WERI-Rb-1 (cell line): ENCODE measurements around the gene OPHN1.
A peak's percentile ranks its signal among the peaks of the same experiment; 100 is the strongest.

ENCODE experiments used
- DNase-seq: peaks from one replicate; pipeline ENCODE4 v3.0.0-alpha.2; 2020
- H3K27ac ChIP-seq: fragments of 250-450 bp; sonication (Bioruptor Pico); 2 replicates; pipeline ENCODE4 v1.5.1; 2020; ENCODE audit warnings: mild to moderate bottlenecking, moderate library complexity
- H3K27me3 ChIP-seq: fragments of 250-450 bp; sonication (Bioruptor Pico); 2 replicates; pipeline ENCODE4 v1.5.1; 2021; ENCODE audit warnings: mild to moderate bottlenecking, low read depth, moderate library complexity; ENCODE audit not compliant: insufficient read depth, severe bottlenecking
- H3K36me3 ChIP-seq: fragments of 250-450 bp; sonication (Bioruptor Pico); 2 replicates; pipeline ENCODE4 v1.5.1; 2020; ENCODE audit warnings: mild to moderate bottlenecking, moderate library complexity
- H3K4me3 ChIP-seq: 2 replicates; pipeline ENCODE4 v1.5.1; 2011; ENCODE audit warnings: low read depth, mild to moderate bottlenecking, control low read depth, low read length
- H3K9me3 ChIP-seq: fragments of 250-450 bp; sonication (Bioruptor Pico); 2 replicates; pipeline ENCODE4 v1.5.1; 2021; ENCODE audit warnings: mild to moderate bottlenecking, moderate library complexity; ENCODE audit not compliant: severe bottlenecking
- TF ChIP-seq, protein P1 (sequence below): IDR thresholded peaks from 2 replicates; pipeline ENCODE4 v1.5.1; 2011; ENCODE audit warnings: low read depth, mild to moderate bottlenecking, control low read depth, inconsistent platforms, low read length

Gene OPHN1

DNA sequence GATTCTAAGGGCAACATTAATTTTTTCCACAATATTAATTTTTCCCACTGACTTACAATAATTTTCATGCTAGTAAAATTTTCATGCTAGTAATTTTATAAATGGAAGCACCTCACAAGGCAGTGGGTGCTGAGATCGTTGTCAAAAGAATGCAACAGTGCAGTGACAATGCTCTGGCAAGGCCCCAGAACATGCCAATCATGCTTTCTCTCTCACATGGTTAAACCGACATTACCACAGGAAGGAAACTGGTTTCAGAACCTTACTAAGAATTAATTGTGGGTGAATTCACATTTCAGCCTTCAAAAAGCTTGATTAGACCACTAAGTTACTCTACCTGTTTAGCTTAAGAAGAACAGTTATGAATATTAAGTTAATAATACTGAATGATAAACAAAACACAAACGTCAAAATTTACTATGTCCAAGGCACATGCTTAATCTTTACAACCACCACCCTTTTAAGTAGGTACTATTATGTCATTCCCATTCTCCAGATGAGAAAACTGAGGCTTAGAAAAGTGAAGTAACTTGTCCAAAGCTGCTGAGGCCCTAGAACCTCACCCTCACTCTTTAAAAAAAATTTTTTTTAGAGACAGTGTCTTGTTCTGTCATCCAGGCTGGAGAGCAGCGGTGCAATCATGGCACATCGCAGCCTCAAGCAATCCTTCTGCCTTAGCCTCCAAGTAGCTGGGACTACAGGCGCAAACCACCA is 10.0 kb upstream of the OPHN1 start:
- no peaks in the 10 kb centered on the region for H3K9me3 ChIP-seq
- H3K4me3 ChIP-seq = no peak overlapping the region
- no peaks in the 10 kb centered on the region for H3K36me3 ChIP-seq
- peaks cover 2% of the 10 kb centered on the region for H3K27me3 ChIP-seq
- TF ChIP-seq, protein P1, sequence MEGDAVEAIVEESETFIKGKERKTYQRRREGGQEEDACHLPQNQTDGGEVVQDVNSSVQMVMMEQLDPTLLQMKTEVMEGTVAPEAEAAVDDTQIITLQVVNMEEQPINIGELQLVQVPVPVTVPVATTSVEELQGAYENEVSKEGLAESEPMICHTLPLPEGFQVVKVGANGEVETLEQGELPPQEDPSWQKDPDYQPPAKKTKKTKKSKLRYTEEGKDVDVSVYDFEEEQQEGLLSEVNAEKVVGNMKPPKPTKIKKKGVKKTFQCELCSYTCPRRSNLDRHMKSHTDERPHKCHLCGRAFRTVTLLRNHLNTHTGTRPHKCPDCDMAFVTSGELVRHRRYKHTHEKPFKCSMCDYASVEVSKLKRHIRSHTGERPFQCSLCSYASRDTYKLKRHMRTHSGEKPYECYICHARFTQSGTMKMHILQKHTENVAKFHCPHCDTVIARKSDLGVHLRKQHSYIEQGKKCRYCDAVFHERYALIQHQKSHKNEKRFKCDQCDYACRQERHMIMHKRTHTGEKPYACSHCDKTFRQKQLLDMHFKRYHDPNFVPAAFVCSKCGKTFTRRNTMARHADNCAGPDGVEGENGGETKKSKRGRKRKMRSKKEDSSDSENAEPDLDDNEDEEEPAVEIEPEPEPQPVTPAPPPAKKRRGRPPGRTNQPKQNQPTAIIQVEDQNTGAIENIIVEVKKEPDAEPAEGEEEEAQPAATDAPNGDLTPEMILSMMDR = no peak
- DNase-seq = no peak
- no peak overlapping the region for H3K27ac ChIP-seq

DNA sequence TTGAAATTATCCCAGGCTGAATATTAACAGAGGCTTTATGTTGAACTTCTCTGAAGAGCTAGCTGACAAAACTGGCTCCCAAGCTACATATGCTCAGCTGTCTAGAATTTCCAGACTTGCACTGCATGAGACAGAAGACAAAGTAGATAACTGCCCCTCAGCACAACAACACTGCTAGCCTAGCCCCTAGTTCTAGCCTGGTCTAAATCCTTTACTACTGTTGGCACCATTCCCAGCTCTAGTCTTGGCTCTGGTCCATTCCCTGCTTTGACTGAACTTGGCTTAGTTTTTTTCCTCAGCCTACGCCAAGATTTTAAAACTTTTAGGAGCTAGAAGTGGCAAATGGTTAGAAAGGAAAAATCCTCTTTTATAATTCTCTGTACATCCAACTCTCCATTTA is 7.6 kb upstream of the OPHN1 start:
- TF ChIP-seq, protein P1 = no peak
- no peak for DNase-seq
- Histone ChIP-seq H3K4me3 (no peak overlapping the region), H3K36me3 (no peaks in the 10 kb centered on the region), H3K27ac (no peak overlapping the region), H3K27me3 (peaks cover 3% of the 10 kb centered on the region), H3K9me3 (no peaks in the 10 kb centered on the region)

DNA sequence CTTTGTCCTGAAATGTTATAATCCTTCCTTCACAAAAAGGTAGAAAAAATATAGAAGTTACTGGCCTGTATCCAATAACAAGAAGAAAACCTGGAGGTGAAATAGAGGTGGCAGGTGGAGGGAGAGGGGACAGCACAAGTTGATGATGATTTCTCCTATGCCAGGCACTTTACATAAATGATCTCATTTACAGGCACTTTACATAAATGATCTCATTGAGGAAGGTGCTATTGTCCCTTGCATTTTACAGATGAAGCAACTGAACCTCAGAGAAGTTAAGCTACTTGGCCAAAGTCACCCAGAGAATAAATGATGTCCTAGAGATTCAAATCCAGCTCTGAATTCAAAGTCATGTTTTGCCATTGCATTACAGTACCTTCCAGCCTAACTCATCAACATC is 7.1 kb upstream of the OPHN1 start:
- H3K27me3 ChIP-seq = peaks cover 3% of the 10 kb centered on the region
- H3K27ac ChIP-seq = no peak overlapping the region
- TF ChIP-seq, protein P1 = no peak

DNA sequence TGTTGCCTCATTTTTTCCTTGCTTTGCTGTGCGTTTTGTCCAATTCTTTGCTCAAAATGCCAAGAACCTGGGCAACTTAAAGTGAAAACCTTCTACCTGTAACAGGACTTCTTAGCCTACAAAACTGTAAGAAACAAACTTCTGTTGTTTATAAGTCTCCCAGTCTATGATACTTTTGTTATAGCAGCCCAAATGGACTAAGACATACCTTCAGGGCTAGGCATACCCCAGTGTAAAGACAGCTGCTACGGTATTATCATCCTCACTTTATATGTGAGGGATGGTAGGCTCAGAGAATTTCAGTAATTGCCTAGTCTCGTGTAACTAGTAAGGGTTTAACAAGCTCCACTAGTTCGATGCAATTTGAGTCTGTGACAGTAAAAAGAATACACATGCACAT is 6.0 kb upstream of the OPHN1 start:
- DNase-seq = no peak
- H3K27ac ChIP-seq = no peak overlapping the region
- no peaks in the 10 kb centered on the region for H3K9me3 ChIP-seq
- H3K4me3 ChIP-seq = no peak overlapping the region
- no peaks in the 10 kb centered on the region for H3K36me3 ChIP-seq
- peaks cover 7% of the 10 kb centered on the region for H3K27me3 ChIP-seq
- TF ChIP-seq, protein P1 = no peak

More for the DNA sequence above, 7.1 kb upstream of the OPHN1 start:
- no peaks in the 10 kb centered on the region for H3K36me3 ChIP-seq
- no peak for DNase-seq
- no peaks in the 10 kb centered on the region for H3K9me3 ChIP-seq
- no peak overlapping the region for H3K4me3 ChIP-seq

DNA sequence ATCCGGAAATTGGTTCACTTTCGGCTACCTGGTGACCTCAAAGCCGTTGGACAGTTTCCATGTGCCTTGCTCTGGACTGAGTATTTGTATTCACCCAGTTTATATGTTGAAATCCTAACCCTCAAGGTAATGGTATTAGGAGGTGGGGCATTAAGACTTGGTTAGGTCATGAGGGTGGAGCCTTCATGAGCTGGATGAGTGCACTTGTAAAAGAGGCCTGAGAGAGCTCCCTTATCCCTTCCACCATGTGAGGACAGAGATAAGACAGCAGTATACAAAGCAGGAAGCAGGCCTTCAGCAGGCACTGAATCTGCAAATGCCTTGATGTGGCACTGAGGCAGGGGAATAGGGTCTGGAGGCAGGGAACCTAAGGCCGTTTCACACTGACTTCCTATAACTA is 5.3 kb upstream of the OPHN1 start:
- Histone ChIP-seq H3K27me3 (peaks cover 7% of the 10 kb centered on the region), H3K36me3 (no peaks in the 10 kb centered on the region), H3K9me3 (no peaks in the 10 kb centered on the region), H3K27ac (no peak overlapping the region), H3K4me3 (no peak overlapping the region)
- DNase-seq = no peak
- TF ChIP-seq, protein P1 = no peak

DNA sequence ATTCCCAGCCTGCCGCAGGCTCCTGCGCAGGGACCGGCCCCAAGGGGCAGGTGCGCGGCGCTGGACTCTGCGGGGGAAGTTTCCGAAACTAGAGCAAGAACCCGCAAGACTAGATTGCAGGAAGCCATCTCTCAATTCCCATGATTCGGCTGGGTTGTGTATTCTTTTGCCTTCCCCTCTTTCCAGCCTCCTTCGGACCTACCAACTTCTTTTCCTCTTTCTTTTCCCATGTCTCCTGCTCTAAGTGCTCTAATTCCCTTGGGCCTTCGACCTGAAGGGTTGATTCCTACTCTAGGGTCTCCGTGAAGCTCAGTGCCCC is 645 bp upstream of the OPHN1 start:
- H3K36me3 ChIP-seq = no peaks in the 10 kb centered on the region
- H3K27ac ChIP-seq = peak overlapping the region; percentile 72; the same call in 1 of the 2 replicates
- H3K4me3 ChIP-seq = peak overlapping the region; percentile 54
- H3K9me3 ChIP-seq = no peaks in the 10 kb centered on the region
- TF ChIP-seq, protein P1 = no peak
- no peak for DNase-seq
- peaks cover 13% of the 10 kb centered on the region for H3K27me3 ChIP-seq
